Measurements from ENCODE around the gene RPL4.

DNA sequence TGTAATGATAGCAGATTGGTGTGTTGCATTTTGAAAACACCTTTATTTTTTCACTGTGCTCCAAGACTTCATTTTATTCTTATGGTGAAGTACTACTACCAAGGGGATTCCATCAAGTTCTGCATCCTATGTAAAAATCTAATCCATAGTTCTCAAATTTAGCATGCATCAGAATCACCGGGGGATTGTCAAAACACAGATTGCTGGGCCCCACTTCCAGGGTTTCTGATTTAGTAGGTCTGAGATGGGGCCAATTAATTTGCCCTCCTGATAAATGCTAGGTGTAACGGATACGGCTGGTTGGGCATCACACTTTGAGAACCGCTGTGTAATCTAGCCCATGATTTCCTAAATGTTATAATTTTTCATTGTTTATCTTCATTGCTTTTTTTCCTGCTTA, 1.2 kb upstream of the RPL4 start:
- no peak for TF ChIP-seq POLR2A (IDR thresholded peaks at IDR 0.05; ENCODE audit: low read length)
- TF ChIP-seq GATA1 (IDR thresholded peaks at IDR 0.05; ENCODE audit: low read depth, low read length) = no peak

All from erythroblast (primary cell).